DND-41 (cell line): ENCODE measurements around the gene TRAPPC2L.

Experiments used
- EZH2 ChIP-seq: IDR thresholded peaks from 3 replicates; pipeline ENCODE4 v1.6.1; 2012; ENCODE audit warnings: borderline replicate concordance, low read depth, mild to moderate bottlenecking, moderate library complexity, low read length, inconsistent platforms; ENCODE audit not compliant: severe bottlenecking
- TF ChIP-seq, protein P1 (sequence below): IDR thresholded peaks from 2 replicates; pipeline ENCODE4 v1.5.1; 2012; ENCODE audit warnings: borderline replicate concordance, low read length, moderate library complexity, mild to moderate bottlenecking; ENCODE audit not compliant: poor library complexity, severe bottlenecking; ENCODE audit errors: extremely low read depth

DNA sequence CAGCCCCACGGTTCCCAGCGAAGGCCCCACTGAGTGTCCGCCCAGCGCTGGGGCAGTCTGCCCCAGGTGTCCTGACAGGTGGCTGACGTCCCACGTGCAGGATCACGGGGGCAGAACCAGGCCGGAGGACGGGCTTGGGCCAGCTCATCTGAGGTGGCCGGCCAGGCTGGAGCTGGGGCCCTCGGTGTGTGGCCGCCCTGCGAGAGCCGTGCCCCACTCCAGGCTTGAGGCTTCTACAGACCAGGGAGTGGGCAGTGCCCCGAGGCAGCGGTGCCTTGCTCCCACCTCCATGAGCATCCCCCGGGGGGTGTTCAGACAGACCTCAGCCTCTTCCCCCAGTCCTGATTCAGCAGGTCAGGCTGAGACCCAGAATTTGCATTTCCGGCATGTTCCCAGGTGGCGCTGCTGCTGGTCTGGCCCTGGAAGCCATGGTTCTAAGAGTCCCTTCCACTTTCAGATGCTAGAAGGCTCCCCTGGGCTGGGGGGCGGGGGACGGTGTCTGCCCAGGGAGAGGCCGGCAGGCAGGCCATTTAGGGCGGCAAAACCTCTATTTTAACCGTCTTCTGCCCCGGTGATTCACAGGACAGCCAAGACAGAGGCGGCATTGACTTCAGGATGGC, 44.9 kb downstream of the TRAPPC2L start:
- TF ChIP-seq, protein P1, sequence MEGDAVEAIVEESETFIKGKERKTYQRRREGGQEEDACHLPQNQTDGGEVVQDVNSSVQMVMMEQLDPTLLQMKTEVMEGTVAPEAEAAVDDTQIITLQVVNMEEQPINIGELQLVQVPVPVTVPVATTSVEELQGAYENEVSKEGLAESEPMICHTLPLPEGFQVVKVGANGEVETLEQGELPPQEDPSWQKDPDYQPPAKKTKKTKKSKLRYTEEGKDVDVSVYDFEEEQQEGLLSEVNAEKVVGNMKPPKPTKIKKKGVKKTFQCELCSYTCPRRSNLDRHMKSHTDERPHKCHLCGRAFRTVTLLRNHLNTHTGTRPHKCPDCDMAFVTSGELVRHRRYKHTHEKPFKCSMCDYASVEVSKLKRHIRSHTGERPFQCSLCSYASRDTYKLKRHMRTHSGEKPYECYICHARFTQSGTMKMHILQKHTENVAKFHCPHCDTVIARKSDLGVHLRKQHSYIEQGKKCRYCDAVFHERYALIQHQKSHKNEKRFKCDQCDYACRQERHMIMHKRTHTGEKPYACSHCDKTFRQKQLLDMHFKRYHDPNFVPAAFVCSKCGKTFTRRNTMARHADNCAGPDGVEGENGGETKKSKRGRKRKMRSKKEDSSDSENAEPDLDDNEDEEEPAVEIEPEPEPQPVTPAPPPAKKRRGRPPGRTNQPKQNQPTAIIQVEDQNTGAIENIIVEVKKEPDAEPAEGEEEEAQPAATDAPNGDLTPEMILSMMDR: no peak
- TF ChIP-seq EZH2: no peak
